Kidney capillary endothelial cell (primary cell): Measurements from ENCODE around the gene PGAM5.

ENCODE experiments used
- DNase-seq: peaks from one replicate; pipeline ENCODE4 v3.0.0-alpha.2; 2018; ENCODE audit warnings: low spot score

PGAM5 gene

DNA sequence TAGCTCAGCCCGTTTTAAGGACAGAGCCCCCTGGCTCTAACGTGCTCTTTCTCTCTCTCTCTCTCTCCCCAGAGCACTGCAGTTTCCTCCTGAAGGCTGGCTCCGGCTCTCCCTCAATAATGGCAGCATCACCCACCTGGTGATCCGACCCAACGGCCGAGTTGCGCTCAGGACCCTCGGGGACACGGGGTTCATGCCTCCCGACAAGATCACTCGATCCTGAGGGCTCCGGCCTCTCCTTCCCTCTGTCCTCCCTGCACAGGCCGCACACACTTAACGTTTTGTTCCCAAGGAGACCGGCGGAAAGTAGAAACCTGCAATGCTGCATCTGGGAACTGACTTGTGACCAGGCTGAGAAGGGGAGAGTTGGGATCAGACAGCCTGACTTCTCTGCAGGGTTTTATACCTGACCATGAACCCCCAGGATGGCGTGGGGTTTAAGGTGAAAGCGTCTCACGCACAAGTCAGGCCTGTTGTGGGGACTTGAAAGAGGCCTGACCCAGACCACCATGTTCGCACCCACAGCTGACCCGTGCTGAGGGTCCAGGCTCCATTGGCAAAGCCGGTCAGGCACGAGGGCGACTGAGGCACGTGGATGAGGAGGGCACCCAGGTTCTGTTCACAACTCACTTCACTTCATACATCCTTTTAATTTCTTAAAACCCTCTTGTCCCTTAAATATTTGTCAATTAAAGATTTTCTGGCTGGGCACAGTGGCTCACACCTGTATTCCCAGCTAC, 10.1 kb downstream of the PGAM5 start:
- no peak for DNase-seq

DNA sequence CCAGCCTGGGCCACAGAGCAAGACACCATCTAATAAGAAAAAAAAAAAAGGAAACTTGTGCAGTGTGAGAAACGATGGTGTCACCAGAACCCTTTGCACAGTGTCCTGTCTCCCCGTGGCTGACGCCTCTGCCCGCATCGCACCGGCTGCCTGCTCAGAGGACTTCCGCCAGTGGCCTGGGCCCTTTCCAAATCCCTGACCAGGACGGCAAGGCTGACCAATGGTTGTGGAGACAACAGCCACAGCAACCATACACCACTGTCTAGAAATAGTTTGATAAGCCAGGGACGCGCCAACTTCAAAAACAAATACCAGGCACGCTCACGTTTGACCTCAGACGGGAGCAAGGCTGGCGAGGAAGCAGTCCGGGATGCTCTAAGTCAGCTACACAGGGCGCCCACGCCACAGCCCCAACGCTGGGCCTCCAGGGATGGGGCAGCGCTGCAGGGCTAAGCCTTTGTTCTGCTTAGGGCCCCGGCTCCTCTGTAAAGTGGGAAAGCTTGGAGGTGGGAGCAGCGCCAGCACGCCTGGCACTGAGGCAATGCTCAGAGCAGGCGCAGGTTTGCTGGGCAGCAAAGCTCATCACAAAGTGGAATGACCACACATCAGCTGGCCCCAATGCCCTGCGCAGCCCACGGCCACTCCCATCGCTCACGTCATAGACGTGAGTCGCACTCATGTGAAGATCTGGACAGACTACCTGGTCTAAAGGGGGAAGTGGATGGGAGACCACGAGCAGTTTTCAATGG, 12.5 kb downstream of the PGAM5 start:
- DNase-seq, result no peak

DNA sequence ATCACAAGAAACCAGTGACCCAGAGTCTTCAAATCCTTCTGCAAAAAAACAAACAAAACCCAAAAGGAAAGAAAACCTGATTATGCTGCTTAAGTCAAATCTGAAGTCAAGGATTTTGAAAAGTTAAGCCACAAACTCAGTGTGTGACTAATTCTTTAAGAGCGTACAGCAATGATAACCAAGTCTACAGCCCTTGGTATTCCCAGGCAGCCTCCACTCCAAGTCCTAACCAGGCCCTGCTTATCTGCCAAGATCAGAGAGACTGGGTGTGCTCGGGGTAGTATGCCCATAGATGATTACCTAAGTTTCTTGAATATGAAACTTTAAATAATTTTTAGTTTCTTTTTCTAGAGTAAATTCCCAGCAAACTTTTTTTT, 13.1 kb downstream of the PGAM5 start:
- no peak for DNase-seq

DNA sequence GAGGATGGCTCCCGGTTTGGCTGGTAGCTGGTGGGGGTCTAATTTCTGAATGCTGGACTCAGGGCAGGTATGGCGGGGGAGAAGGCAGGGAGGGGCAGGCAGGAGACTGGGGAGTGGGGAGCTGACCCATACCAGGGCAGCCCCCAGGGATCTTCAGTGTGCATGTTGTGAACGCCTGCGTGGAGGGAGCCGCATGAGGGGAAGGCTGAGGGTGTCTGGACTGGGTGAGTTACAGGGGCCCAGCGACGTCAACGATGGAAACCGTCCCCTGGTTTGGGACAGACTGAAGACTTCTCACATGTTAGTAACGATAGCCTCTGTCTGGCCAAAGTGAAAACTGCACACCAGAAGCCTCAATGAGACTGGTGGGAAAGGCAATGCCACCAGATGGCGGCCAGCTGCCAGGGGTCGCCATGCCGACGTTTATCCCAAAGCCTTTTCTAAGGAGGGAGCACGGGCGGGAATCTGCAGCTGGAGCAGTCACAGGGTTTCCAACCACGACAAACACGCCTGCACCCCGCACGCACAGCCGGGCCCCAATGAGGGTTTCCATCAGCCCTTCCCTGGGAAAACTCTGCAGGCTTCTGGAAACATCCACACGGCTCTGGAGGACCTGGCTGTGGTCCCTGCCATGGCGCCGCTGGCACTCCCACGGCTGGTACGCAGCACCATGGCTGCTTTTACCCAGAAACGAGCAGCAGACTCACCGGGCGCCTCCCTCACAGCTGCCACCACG, 14.0 kb downstream of the PGAM5 start:
- DNase-seq, result no peak

DNA sequence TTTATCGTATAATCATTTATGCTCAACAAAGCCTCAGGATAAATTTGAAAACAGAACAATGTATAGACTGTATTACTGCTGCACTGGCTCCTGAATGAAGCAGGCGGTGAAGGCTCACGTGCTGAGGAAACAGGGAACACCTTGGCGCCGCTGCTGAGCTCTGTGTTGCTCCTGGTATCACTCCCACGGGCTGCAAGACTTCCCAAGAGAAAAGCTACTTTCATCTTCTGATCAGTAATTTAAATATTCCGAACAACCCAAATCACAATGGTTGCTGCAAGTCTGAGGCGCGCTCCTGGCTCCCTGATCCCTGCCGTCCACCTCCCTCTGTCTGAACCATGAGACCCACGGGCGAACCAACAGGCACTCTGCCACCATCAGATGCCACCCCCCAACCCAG, 15.7 kb downstream of the PGAM5 start:
- no peak for DNase-seq

DNA sequence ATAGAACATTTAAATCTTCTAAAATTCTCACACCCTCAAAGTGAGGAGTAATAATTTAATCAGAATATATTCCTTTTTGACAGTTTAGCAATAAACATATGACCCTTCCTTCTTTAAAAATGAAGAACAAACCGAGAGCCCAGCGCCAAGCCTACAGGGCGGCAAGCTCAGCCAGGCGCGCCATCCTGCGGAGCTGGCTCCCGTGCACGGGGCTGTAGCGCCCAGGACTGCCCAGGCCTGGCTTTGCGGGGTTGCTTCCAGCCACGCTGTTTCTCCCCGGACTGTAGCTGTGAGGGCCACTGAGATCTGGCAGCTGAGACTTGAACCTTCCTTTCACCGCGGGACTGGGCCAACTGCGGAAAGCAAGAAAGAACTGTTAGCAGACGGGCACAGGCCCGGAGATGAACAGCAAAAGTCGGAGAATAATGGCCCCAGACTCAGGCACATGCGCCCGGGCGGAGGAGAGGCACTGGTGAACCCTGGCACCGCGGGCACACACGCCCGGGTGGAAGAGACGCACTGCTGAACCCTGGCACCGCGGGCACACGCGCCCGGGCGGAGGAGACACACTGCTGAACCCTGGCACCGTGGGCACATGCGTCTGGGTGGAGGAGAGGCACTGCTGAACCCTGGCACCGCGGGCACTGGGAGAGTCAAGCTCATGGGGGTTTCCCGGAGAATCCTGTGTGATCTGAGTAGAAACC, 16.6 kb downstream of the PGAM5 start:
- DNase-seq, result no peak

DNA sequence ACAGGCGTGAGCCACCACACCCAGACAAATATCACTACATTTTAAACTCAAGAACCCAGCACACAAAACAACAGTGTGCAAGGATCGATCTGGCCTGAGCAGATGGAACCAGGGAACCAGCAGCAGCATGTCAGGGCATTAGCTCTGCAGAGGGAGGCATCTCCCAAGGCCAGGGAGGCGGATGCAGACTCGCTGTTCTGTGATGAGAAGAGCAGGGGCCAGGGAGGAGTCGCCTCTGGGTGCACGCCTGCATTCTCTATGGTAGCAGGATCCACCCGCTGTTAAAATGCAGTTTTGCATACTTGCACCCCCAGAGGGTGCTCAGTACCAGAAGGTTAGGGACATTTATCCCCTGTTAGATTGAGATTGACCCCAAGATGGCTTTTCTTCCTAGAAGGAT, 17.9 kb downstream of the PGAM5 start:
- DNase-seq, result no peak

DNA sequence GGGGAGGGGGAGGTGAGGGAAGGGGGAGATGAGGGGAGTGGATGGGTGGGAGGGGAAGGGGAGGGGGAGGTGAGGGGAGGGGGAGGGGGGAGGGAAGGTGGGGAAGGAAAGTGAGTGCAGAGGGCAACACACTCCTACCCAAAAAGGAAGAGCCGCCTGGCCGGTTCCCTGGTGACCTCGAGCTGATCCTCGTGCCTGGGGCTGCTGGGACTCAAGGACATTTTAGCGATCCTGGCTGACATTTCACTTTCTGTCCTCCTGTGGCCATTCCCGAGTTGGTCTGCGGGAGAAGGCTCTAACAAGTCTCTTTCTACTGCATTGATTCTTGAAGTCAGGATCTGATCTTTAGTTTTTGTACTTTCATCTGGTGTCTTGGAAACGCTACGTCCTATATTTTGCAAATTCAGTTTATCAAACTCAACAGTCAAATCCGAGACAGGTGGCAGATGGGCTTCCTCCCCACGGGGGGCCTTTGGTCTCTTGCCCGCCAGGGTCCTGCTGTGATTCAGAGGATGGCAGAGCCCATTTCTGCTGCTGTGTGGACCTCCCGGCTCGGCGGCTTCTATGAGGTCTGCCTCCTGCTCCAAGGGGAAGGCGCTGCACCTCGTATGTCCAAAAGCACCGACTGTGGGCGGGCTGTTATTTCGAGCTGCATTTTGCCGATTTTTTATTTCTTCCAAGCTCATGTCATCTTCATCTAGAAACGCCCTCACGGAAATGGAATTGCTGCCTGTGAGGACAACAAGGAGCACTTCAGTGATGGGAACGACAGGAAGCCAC, 19.1 kb downstream of the PGAM5 start:
- no peak for DNase-seq

DNA sequence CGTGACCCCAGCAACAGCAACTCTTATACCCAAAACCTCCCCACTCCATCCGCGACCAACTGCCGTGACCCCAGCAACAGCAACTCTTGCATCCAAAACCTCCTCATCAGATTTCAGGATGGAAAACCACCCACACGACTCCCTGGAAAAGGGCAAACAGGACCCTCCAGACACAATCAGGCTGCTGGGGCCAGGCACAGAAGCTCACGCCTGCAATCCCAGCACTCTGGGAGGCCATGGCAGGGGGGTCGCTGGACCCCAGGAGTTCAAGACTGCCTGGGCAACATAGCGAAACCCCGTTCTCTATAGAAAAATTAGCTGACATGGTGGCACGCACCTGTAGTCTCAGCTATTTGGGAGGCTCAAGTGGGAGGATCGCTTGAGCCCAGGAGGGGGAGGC, 19.7 kb downstream of the PGAM5 start:
- DNase-seq, result no peak

DNA sequence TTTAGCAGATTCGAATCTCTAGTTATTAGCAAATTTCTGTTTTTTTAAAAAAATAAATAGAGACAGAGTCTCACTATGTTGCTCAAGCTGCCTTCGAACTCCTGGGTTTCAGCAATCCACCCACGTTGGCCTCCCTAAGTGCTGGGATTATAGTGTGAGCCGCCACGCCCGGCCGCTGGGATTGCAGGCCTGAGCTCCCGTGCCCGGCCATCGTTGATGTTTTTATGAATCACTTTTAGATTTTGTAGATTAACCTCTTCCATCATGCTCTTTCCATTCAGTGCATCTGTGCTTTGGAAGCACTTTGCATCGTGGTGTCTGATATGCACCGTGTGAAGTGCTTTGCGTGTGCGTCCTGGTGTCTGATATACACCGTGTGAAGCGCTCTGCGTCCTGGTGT, 20.9 kb downstream of the PGAM5 start:
- DNase-seq, result no peak

DNA sequence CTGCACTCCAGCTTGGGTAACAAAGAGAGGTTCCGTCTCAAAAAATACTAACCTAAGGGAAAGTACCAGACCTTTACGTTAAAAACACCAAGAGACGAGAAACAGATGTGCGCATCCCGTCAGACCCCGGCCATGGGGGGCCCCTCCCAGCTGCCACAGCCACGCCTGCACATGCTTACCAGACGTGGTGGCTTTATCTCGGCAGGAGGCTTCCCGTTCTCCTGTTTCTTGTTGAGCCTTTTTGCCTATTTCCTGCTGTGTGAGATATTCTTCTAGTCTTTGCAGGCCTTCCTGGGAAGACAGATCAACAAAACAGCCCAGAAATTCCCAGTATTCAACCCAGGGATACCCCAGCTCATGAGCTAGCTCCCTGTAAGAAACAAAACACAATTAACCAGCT, 23.6 kb downstream of the PGAM5 start:
- no peak for DNase-seq

DNA sequence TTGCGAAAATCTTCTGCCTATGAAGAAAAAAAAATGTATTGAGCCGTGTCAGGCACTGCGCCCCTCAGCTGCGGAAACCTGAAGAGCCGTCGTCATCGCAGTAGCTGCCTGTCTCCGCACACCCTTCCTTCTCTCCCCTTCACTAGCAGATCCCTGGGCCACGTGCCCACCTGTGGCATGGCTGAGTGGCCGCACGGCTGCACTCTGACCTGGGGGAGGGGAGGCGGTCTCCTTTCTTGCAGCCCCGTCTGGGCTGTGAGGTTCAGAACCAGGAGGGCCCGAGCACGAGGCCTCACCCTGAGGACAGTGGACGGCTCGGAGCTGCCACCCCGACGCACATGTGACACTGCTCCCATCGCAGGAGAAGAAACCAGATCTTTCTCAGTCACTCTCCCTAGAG, 24.9 kb downstream of the PGAM5 start:
- DNase-seq, result no peak

DNA sequence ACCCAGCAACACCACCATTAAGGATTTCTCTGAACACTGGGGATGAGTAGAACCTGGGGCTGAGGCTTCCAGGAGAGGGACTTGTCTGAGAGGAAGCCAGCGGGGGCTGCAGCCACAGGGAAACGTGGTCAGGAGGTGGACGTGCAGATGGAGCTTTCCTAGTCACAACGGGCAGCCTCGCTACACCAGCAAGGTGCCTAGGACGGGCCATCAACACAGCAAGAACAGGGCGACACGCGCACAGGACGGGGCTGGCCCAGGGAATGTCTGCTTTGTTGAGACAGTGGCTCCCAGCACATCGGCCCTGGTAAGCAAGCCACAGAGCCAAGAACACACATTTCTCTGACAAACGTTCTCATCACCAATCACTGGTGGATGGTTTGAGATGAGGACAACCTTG, 25.7 kb downstream of the PGAM5 start:
- no peak for DNase-seq

DNA sequence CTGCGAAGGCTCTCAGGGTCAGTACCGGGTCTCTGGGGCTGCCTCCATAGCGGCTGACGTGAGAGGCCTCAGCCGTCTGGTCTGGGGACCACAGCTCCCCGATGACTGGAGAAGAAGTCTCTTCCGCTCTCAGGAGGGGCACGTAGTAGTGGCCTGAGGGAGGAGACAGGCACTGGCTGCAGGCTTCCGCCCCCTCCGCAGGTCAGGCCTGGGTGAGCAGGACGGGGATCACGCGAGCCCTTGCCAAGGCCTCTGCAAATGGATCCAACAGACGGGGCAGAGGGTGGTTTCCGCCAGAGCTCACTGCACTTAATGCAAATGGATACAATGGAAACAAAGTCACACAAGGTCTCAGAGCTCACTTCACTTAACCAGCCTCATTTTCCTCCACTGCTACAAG, 26.3 kb downstream of the PGAM5 start:
- no peak for DNase-seq

DNA sequence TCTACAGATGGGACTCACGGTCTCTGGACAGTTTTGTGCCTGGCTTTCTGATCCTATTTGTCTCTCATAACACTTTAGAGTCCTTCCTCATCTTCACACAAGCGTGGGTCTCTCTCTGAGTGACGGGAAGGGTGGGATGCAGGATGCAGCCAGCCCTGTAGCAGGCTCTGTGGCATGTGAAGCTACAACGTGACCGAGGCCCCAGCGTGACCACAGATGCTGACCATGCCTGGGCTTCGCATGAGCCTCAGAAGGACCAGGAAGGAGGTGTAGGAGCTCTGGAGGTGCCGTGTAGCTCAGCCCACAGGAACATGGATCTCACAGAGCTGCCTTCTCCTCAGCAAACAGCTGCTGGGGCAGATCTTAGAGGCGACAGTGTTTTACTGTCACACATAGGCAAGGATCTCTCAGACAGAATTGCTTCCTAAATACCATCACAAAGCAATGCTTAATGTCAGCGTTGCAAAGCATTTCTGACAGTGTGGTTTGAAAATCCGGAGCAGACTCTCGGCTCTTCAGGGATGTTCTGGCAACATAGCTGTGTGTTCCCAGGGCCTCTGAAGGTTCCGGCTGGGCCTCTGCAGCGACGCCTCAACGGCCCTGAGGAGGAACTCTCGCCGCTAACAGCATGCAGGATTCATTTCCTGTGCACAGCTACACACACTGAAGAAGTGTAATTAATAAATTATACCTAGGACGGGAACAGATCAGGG, 29.1 kb downstream of the PGAM5 start:
- DNase-seq, result no peak

DNA sequence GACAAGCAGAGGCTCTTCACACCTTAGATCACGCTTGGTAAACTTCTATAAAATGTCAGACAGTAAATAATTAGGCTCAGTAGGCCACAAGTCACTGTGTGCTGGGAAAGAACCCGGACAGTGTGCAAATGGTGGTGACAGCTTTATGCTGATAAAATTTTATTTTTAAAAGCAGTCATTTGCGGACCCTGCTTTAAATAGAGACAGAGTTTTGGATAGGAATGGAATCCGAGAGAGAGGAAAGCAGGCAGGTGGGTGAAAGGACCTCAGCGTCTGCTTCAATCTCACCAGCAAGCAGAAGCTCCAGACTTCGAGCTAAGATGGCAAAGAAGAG, 29.6 kb downstream of the PGAM5 start:
- no peak for DNase-seq

DNA sequence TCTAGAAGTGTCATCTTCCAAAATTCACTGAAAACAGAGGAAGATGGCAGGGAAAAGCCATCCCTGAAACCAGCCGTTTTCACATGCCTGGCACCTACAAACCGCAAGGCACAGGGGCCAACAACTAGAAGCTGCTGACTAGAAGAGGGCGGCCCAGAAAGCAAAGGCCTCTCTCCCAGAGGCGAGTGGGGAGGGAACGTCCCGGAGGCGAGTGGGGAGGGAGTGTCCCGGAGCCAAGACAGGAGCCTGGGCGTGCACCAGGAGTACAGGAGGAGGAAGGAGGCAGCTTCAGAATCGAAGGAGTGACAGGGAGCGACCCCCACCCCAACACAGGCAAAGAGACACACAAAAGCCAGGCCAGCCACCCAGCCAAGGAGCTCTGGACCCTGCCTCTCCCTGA, 30.0 kb downstream of the PGAM5 start:
- no peak for DNase-seq

DNA sequence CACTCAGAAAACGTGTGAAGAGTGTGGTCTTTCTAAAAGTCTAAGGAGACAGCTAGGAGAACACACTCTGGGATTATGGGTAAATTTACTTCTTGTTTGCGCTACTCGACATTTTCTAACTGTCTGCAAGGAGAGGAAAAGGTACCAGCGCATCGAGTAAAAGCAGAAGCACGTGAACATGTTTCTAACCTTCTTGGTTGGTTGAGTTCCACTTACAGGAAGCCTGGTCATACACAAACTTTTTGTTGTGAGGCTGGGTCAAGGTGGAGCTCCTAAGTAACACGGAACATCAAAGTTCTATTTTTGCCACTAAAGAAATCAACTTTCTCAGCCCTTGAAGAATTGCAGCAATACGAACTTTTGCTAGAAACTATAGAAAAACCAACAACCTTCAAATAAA, 31.0 kb downstream of the PGAM5 start:
- no peak for DNase-seq

DNA sequence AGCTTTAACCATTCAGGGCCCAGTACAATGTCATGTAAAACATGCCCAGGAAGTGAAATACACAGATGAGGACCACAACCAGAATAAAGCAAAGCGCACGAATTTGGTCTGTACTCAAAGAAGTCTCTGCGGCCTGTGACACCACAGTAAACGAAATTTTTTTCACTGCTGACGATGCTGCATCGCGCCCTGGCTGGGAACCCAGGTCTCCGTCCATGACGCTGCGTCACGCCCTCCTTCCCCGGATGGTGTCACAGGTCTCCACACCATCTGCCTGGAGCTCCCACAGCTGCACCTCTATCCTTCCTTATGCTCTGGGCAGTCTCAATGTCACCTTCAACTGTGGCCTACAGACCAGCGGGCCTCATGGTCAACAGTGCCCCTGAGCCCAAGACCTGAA, 33.2 kb downstream of the PGAM5 start:
- DNase-seq, result no peak

DNA sequence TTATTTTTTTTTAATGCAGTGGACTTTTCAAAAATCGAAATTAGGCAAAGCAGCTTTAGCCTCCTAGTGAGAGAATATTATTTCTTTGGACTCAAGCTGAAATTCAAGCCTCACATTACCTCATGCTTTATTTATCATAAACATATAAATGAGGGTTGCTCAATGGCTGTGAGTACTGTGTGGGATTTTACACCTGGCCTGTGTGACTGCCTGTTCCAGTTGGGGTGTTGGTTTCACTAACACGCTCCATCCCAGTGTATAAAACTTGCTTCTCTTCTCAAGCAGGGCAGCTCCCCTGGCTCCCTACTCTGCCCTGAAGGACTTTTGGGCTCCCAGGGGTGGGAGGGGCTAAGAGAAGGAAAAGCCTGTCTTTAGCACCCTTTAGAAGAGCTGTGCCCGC, 36.0 kb downstream of the PGAM5 start:
- DNase-seq, result no peak

DNA sequence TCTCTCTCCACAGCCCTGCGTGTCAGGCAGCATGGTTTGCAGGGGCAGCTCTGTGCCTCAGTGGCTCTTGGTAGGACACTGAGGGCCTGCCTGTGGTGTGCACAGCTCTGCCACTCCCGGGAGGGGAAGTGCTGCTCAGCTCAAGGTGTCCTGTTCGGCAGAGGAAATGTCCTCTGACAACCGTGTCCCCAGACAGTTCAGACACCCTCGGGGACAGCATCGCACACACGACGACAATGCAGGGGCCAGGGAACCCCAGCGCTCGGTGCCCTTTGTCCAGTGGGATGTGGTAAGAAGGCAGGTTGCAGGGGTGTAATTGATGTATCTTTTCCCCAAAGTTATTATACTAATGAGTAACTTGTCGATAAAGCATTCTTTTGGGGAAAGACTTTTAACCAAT, 36.8 kb downstream of the PGAM5 start:
- DNase-seq, result no peak
